Hair follicle dermal papilla cell (primary cell): Measurements from ENCODE around the gene CIAO2A. TPM values are rescaled to one million over a fixed set of nuclear protein-coding genes. Genes with fewer than 3 reads are reported as not detected.

Source experiments
- small RNA-seq: library from RNA; depleted of rRNA; stranded (forward); fragments of <200 nt; gene quantifications from one replicate; pipeline ENCODE3, GENCODE V24; 2012
- total RNA-seq: library from RNA; depleted of rRNA; stranded (reverse); fragments of >200 nt; gene quantifications from 2 replicates; pipeline ENCODE4 v1.2.3, GENCODE V29; 2012

Gene CIAO2A
- total RNA-seq, result 33.1 and 40.1 TPM in 2 replicates

GRCh38 chr15:64093627-64094417, at the start of gene CIAO2A:
Gene CIAO2A, minus strand, starts transcription at chr15:64093838. Its CDS starts 70 bp downstream, at chr15:64093768.

GRCh38 chr15:64095795-64096667, 2.4 kb upstream of the CIAO2A start, which contains the start of gene SNX1:
Gene SNX1, plus strand, starts transcription at chr15:64095982. Its CDS starts 32 bp downstream, at chr15:64096014.

GRCh38 chr15:64046421-64047153, 47.1 kb downstream of the CIAO2A start, which contains the start of gene DAPK2:
Gene DAPK2, minus strand, starts transcription at chr15:64046485. Its CDS starts 6,224 bp downstream, at chr15:64040261.

Small RNA genes within 50 kb of the gene (small RNA-seq; reads per million reads assigned to genes)
- gene RF00019, result not detected

Other genes with a start within 250 kb of the CIAO2A start
- 17.6 and 19.8 TPM in 2 replicates for gene DAPK2, start 47.4 kb downstream of the CIAO2A start, total RNA-seq
- gene SNX1, start 2.1 kb upstream of the CIAO2A start, total RNA-seq, result 49.5 and 52.6 TPM in 2 replicates
- gene SNX22, start 57.9 kb upstream of the CIAO2A start, total RNA-seq, result 0.16 and 0.24 TPM in 2 replicates
- 651 and 789 TPM in 2 replicates for gene PPIB, start 69.2 kb upstream of the CIAO2A start, total RNA-seq